Measurements from ENCODE around the gene RETREG1.

RETREG1 gene

GRCh38 chr5:16600397-16600796 is 16.4 kb downstream of the RETREG1 start:
- H3K27ac Mint-ChIP-seq = peak overlapping the region in 2 of 3 experiments; percentile 12 to 67
- H3K4me3 Mint-ChIP-seq = no peak overlapping the region
- peaks cover 26% of the 10 kb centered on the region for H3K27me3 Mint-ChIP-seq (ENCODE audit: low read depth)
- peaks cover 7% of the 10 kb centered on the region for H3K4me1 Mint-ChIP-seq
- no peaks in the 10 kb centered on the region for H3K9me3 Mint-ChIP-seq
- TF ChIP-seq CTCF (IDR thresholded peaks at IDR 0.05; ENCODE audit: unreplicated experiment in 3 of 3) = no peak
- no peaks in the 10 kb centered on the region for H3K36me3 Mint-ChIP-seq (ENCODE audit: low read depth)

GRCh38 chr5:16597946-16598694 is 18.7 kb downstream of the RETREG1 start:
- H3K4me3 Mint-ChIP-seq = no peak overlapping the region
- H3K4me1 Mint-ChIP-seq = peaks cover 7% of the 10 kb centered on the region
- no peaks in the 10 kb centered on the region for H3K9me3 Mint-ChIP-seq
- no peak overlapping the region for H3K27ac Mint-ChIP-seq
- no peaks in the 10 kb centered on the region for H3K36me3 Mint-ChIP-seq (ENCODE audit: low read depth)
- TF ChIP-seq CTCF (IDR thresholded peaks at IDR 0.05; ENCODE audit: unreplicated experiment in 3 of 3) = no peak
- H3K27me3 Mint-ChIP-seq (ENCODE audit: low read depth) = peaks cover 22% of the 10 kb centered on the region

GRCh38 chr5:16596581-16596940 is 20.2 kb downstream of the RETREG1 start:
- Mint-ChIP-seq H3K4me3 (no peak overlapping the region), H3K27ac (no peak overlapping the region), H3K4me1 (peaks cover 13% of the 10 kb centered on the region), H3K9me3 (no peaks in the 10 kb centered on the region), H3K36me3 (ENCODE audit: low read depth) (no peaks in the 10 kb centered on the region), H3K27me3 (ENCODE audit: low read depth) (peaks cover 16% of the 10 kb centered on the region)
- no peak for TF ChIP-seq CTCF (IDR thresholded peaks at IDR 0.05; ENCODE audit: unreplicated experiment in 3 of 3)

- Mint-ChIP-seq H3K4me1 (peaks cover 15% of the 10 kb centered on the region), H3K9me3 (no peaks in the 10 kb centered on the region), H3K27me3 (ENCODE audit: low read depth) (peaks cover 16% of the 10 kb centered on the region), H3K4me3 (no peak overlapping the region), H3K27ac (no peak overlapping the region), H3K36me3 (ENCODE audit: low read depth) (no peaks in the 10 kb centered on the region)
- no peak for TF ChIP-seq CTCF (IDR thresholded peaks at IDR 0.05; ENCODE audit: unreplicated experiment in 3 of 3)
Observed at GRCh38 chr5:16595881-16596580, 20.8 kb downstream of the RETREG1 start.

- H3K4me3 Mint-ChIP-seq = no peak overlapping the region
- no peaks in the 10 kb centered on the region for H3K9me3 Mint-ChIP-seq
- H3K4me1 Mint-ChIP-seq = peaks cover 9% of the 10 kb centered on the region
- H3K27ac Mint-ChIP-seq = peak overlapping the region in 1 of 3 experiments; percentile 27
- peaks cover 3% of the 10 kb centered on the region for H3K36me3 Mint-ChIP-seq (ENCODE audit: low read depth)
- peaks cover 11% of the 10 kb centered on the region for H3K27me3 Mint-ChIP-seq (ENCODE audit: low read depth)
- no peak for TF ChIP-seq CTCF (IDR thresholded peaks at IDR 0.05; ENCODE audit: unreplicated experiment in 3 of 3)
Observed at GRCh38 chr5:16593628-16594027, 23.2 kb downstream of the RETREG1 start.
